GM12878 (cell line): Measurements from ENCODE around the gene CEBPG. TPM values are rescaled to one million over a fixed set of nuclear protein-coding genes. Genes with fewer than 3 reads are reported as not detected.

Experiments used
- ATAC-seq: fragments of 200-7000 bp; cut with Tn5 transposase; 3 replicates; pipeline ENCODE4 v1.9.1; 2020; ENCODE audit warnings: mild to moderate bottlenecking, moderate library complexity
- BruUV-seq: library from RNA; stranded (reverse); fragments of 400-500 nt; replicated peaks from 2 replicates; lab custom pipeline; 2021; lab: Mats Ljungman, UMichigan
- CTCF ChIA-PET: fragments of 300-600 bp; sonication (Branson Sonifier 250); formaldehyde crosslinking; extraction: SDS; loops from one replicate; lab custom pipeline; 2021; ENCODE audit warnings: inconsistent platforms; lab: Yijun Ruan, JAX
- POLR2A ChIA-PET: fragments of 350-600 bp; formaldehyde crosslinking; extraction: SDS; loops from one replicate; lab custom pipeline; 2021; ENCODE audit warnings: inconsistent platforms; lab: Charles Lee
- RAD21 ChIA-PET: fragments of 300-600 bp; sonication (Branson Sonifier 250); formaldehyde crosslinking; loops from one replicate; lab custom pipeline; 2023; ENCODE audit warnings: antibody characterized with exemption; ENCODE audit not compliant: unreplicated experiment; lab: Charles Lee
- SMC1A ChIA-PET: fragments of 300-600 bp; sonication (Branson Sonifier 250); formaldehyde crosslinking; loops from one replicate; lab custom pipeline; 2023; ENCODE audit not compliant: unreplicated experiment, uncharacterized antibody; lab: Charles Lee
- DNase-seq: peaks from one replicate; pipeline ENCODE4 v3.0.0-alpha.2; 2011; ENCODE audit warnings: low read depth, low spot score
- FAIRE-seq: peaks from 3 replicates; lab custom pipeline; 2011; peaks lifted over from hg19 to GRCh38; lab: Jason Lieb, UNC
- H2AFZ ChIP-seq: 2 replicates; pipeline ENCODE4 v1.6.0; 2011; ENCODE audit warnings: low read depth, low read length, control low read depth; ENCODE audit not compliant: control insufficient read depth
- H3K27ac ChIP-seq: 2 replicates; pipeline ENCODE4 v1.5.1; 2011; ENCODE audit warnings: control low read depth; ENCODE audit not compliant: control insufficient read depth, insufficient read depth
- H3K27me3 ChIP-seq, 2 experiments: replicated peaks in 1 of 2; 2 replicates each; pipeline versions ENCODE4 v1.6.0 to v1.6.1; 2011; ENCODE audit warnings: low read length in 1 of 2; ENCODE audit not compliant: control insufficient read depth in 2 of 2, insufficient read depth in 2 of 2
- H3K36me3 ChIP-seq, 2 experiments: 2 replicates each; pipeline ENCODE4 v1.5.1; 2011; ENCODE audit warnings: low read length in 1 of 2; ENCODE audit not compliant: control insufficient read depth in 2 of 2, insufficient read depth in 2 of 2
- H3K4me1 ChIP-seq: 2 replicates; pipeline ENCODE4 v1.6.1; 2011; ENCODE audit warnings: mild to moderate bottlenecking, low read length, moderate library complexity, mixed read lengths; ENCODE audit not compliant: control insufficient read depth, insufficient read depth
- H3K4me2 ChIP-seq: 2 replicates; pipeline ENCODE4 v1.6.0; 2011; ENCODE audit warnings: control low read depth; ENCODE audit not compliant: control insufficient read depth, insufficient read depth
- H3K4me3 ChIP-seq: fragments of 200-600 bp; sonication (generic); 2 replicates; pipeline ENCODE4 v1.5.1; 2016
- H3K79me2 ChIP-seq: 2 replicates; pipeline ENCODE4 v1.6.0; 2011; ENCODE audit warnings: low read length; ENCODE audit not compliant: control insufficient read depth, insufficient read depth
- H3K9ac ChIP-seq: 2 replicates; pipeline ENCODE4 v1.8.0; 2011; ENCODE audit warnings: low read length, control low read depth, mixed read lengths; ENCODE audit not compliant: control insufficient read depth, insufficient read depth
- H3K9me3 ChIP-seq: replicated peaks from 3 replicates; pipeline ENCODE4 v1.5.1; 2011; ENCODE audit warnings: mild to moderate bottlenecking, low read length; ENCODE audit not compliant: control insufficient read depth, insufficient read depth
- H4K20me1 ChIP-seq: 2 replicates; pipeline ENCODE4 v1.6.0; 2011; ENCODE audit not compliant: control insufficient read depth, insufficient read depth
- ATF2 ChIP-seq: IDR thresholded peaks from 2 replicates; pipeline ENCODE4 v1.6.1; 2012; ENCODE audit warnings: low read length, inconsistent platforms
- ATF7 ChIP-seq: fragments of 450-650 bp; IDR thresholded peaks from 2 replicates; pipeline ENCODE4 v1.6.1; 2016; ENCODE audit warnings: low read depth, mild to moderate bottlenecking
- DPF2 ChIP-seq: fragments of 450-650 bp; IDR thresholded peaks from 2 replicates; pipeline ENCODE4 v1.6.1; 2017; ENCODE audit warnings: mild to moderate bottlenecking
- ESRRA ChIP-seq: IDR thresholded peaks from 2 replicates; pipeline ENCODE4 v1.6.1; 2012; ENCODE audit warnings: mild to moderate bottlenecking, low read length, improper control_type of control experiment
- MEF2B ChIP-seq: fragments of 450-650 bp; IDR thresholded peaks from 2 replicates; pipeline ENCODE4 v1.6.1; 2018; ENCODE audit warnings: mild to moderate bottlenecking, moderate library complexity; ENCODE audit not compliant: partially characterized antibody, poor library complexity, severe bottlenecking
- NBN ChIP-seq: fragments of 450-650 bp; IDR thresholded peaks from 2 replicates; pipeline ENCODE4 v1.6.1; 2016
- NFYA ChIP-seq: IDR thresholded peaks from 2 replicates; pipeline ENCODE4 v1.6.1; 2011; ENCODE audit warnings: low read depth, mild to moderate bottlenecking, low read length, improper control_type of control experiment, borderline replicate concordance
- NRF1 ChIP-seq: conservative IDR thresholded peaks from 2 replicates; pipeline ENCODE4 v1.6.1; 2011; ENCODE audit warnings: mild to moderate bottlenecking, low read depth, low read length, improper control_type of control experiment
- SIX5 ChIP-seq: IDR thresholded peaks from 2 replicates; pipeline ENCODE4 v1.6.1; 2011; ENCODE audit warnings: mild to moderate bottlenecking, low read depth, low read length, moderate library complexity; ENCODE audit not compliant: severe bottlenecking
- STAT1 ChIP-seq: fragments of 450-650 bp; conservative IDR thresholded peaks from 2 replicates; pipeline ENCODE4 v1.6.1; 2014; ENCODE audit warnings: antibody characterized with exemption, mild to moderate bottlenecking
- whole genome bisulfite sequencing: methylation state at CpG from one replicate; pipeline ENCODE4 v1.1.6; 2016; ENCODE audit warnings: low lambda C conversion rate; ENCODE audit not compliant: insufficient replicate concordance, insufficient coverage; ENCODE audit errors: missing lambda C conversion rate; 5-methylcytosine and 5-hydroxymethylcytosine counted together
- in situ Hi-C: fragments of 300-500 bp; cut with MboI; formaldehyde crosslinking; loops from 9 replicates; pipeline ENCODE4 v1.14.3; 2018; ENCODE audit warnings: mixed read lengths
- intact Hi-C: fragments of 100-400 bp; cut with micrococcal nuclease; formaldehyde crosslinking; loops from one replicate; pipeline ENCODE4 v1.14.2; 2022; ENCODE audit not compliant: unreplicated experiment
- polyA plus RNA-seq, 11 experiments: library from polyadenylated mRNA; depleted of rRNA in 4 of 11; unstranded in 6 of 11; stranded (reverse) in 5 of 11; fragments of >200 nt; fragmentation: Nextera tagmentation in 4 of 11; fragmentation: Illumina TruSeq in 1 of 11; extraction: Ambion mirVana in 4 of 11; extraction: Trizol in 1 of 11; gene quantifications; 1 replicate in 1 of 11; 2 replicates in 10 of 11; pipeline versions ENCODE4 v1.2.1 to v1.2.3, GENCODE V29; 2011 to 2016; ENCODE audit warnings: inconsistent platforms in 2 of 11, missing spikeins in 2 of 11, low read depth in 1 of 11
- total RNA-seq, 4 experiments: library from RNA; depleted of rRNA in 3 of 4; stranded (reverse); fragments of >200 nt in 3 of 4; fragmentation: Illumina TruSeq in 1 of 4; extraction: Trizol in 1 of 4; gene quantifications; 2 replicates each; pipeline versions ENCODE4 v1.2.1 to v1.2.3, GENCODE V29; 2013 to 2021
- TF ChIP-seq, protein P1 (sequence below): fragments of 450-650 bp; IDR thresholded peaks from 2 replicates; pipeline ENCODE4 v1.6.1; 2018; ENCODE audit warnings: borderline replicate concordance, mild to moderate bottlenecking; ENCODE audit not compliant: partially characterized antibody

CEBPG gene
- total and polyA plus RNA-seq, 10 of the 15 experiments (the other 5 are each of a cell fraction or from before 2014, with no cell fraction given) = 5.2 to 22.4 (median 20.0) TPM

- Histone ChIP-seq H3K4me3 (peak overlapping the region; percentile 35; the same call in 1 of the 2 replicates), H3K27ac (no peak overlapping the region), H3K4me2 (peak overlapping the region; percentile 11; the same call in 1 of the 2 replicates), H3K36me3 (peaks cover 7 to 10% of the 10 kb centered on the region in 2 experiments; a peak in 2 of 4 replicates), H3K27me3 (no peaks in the 10 kb centered on the region), H2AFZ (no peak overlapping the region), H3K9ac (no peak overlapping the region), H4K20me1 (peaks cover 12% of the 10 kb centered on the region; the same call in 1 of the 2 replicates), H3K9me3 (no peaks in the 10 kb centered on the region), H3K4me1 (no peaks in the 10 kb centered on the region; the same call in 1 of the 2 replicates), H3K79me2 (peaks cover 58% of the 10 kb centered on the region)
- WGBS = 98% methylated on average over 2 of the region's 2 CpGs
- DNase-seq (no peak), ATAC-seq (no peak), FAIRE-seq (no peak)
- ChIA-PET RAD21 (no interaction called here), CTCF (interaction anchor here (0.7 to 1.1 kb wide), 4 partner anchors 18 to 51 kb away, joined by 3 read pairs; no protein-coding TSS in a partner anchor), POLR2A (no interaction called here), SMC1A (interaction anchor here (0.6 to 1.2 kb wide), 3 partner anchors 9 to 583 kb away, joined by 3 read pairs; no protein-coding TSS in a partner anchor)
- intact Hi-C loops (no loop called here), in situ Hi-C loops (no loop called here)
- TF ChIP-seq ESRRA (no peak), NBN (no peak), NFYA (no peak), MEF2B (no peak), SIX5 (no peak), ATF7 (no peak), DPF2 (no peak), STAT1 (no peak), NRF1 (no peak), ATF2 (no peak)
- TF ChIP-seq, protein P1, sequence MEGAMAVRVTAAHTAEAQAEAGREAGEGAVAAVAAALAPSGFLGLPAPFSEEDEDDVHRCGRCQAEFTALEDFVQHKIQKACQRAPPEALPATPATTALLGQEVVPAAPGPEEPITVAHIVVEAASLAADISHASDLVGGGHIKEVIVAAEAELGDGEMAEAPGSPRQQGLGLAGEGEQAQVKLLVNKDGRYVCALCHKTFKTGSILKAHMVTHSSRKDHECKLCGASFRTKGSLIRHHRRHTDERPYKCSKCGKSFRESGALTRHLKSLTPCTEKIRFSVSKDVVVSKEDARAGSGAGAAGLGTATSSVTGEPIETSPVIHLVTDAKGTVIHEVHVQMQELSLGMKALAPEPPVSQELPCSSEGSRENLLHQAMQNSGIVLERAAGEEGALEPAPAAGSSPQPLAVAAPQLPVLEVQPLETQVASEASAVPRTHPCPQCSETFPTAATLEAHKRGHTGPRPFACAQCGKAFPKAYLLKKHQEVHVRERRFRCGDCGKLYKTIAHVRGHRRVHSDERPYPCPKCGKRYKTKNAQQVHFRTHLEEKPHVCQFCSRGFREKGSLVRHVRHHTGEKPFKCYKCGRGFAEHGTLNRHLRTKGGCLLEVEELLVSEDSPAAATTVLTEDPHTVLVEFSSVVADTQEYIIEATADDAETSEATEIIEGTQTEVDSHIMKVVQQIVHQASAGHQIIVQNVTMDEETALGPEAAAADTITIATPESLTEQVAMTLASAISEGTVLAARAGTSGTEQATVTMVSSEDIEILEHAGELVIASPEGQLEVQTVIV = no peak
- BruUV-seq = no TSS peak
Observed at GRCh38 chr19:33376423-33376822, 2.9 kb downstream of the CEBPG start.
